Hepatocyte (in vitro differentiated cells): ENCODE data around the gene SPECC1. TPM values are rescaled to one million over a fixed set of nuclear protein-coding genes. Genes with fewer than 3 reads are reported as not detected.
"Not testable (repeated sequence)": the region's sequence is repeated elsewhere in the genome, so short reads cannot be mapped to it uniquely, and the experiment has no call there.

Experiments used
- DNase-seq: peaks from one replicate; pipeline ENCODE4 v3.0.0-alpha.2; 2016; ENCODE audit warnings: low spot score
- H2AFZ ChIP-seq: fragments of 200-600 bp; sonication (generic); 2 replicates; pipeline ENCODE4 v1.6.0; 2016; ENCODE audit warnings: antibody characterized with exemption, mild to moderate bottlenecking
- H3K27ac ChIP-seq: fragments of 200-600 bp; sonication (generic); 2 replicates; pipeline ENCODE4 v1.5.1; 2016; ENCODE audit warnings: mild to moderate bottlenecking
- H3K27me3 ChIP-seq: fragments of 200-600 bp; sonication (generic); 2 replicates; pipeline ENCODE4 v1.6.1; 2016
- H3K36me3 ChIP-seq: fragments of 200-600 bp; sonication (generic); replicated peaks from 2 replicates; pipeline ENCODE4 v1.5.1; 2016; ENCODE audit warnings: low read depth; ENCODE audit not compliant: insufficient read depth
- H3K4me1 ChIP-seq: fragments of 200-600 bp; sonication (generic); 2 replicates; pipeline ENCODE4 v1.5.1; 2016; ENCODE audit warnings: mild to moderate bottlenecking, moderate library complexity; ENCODE audit not compliant: insufficient read depth
- H3K4me2 ChIP-seq: fragments of 200-600 bp; sonication (generic); 2 replicates; pipeline ENCODE4 v1.6.0; 2016
- H3K4me3 ChIP-seq: fragments of 200-600 bp; sonication (generic); 2 replicates; pipeline ENCODE4 v1.5.1; 2016; ENCODE audit warnings: mild to moderate bottlenecking
- H3K79me2 ChIP-seq: fragments of 200-600 bp; sonication (generic); 2 replicates; pipeline ENCODE4 v1.6.0; 2017; ENCODE audit warnings: mild to moderate bottlenecking
- H3K9me2 ChIP-seq: fragments of 200-600 bp; sonication (generic); replicated peaks from 2 replicates; pipeline ENCODE4 v1.6.0; 2017; ENCODE audit warnings: mild to moderate bottlenecking; ENCODE audit not compliant: insufficient read depth
- H3K9me3 ChIP-seq: fragments of 200-600 bp; sonication (generic); 2 replicates; pipeline ENCODE4 v1.5.1; 2016; ENCODE audit warnings: low read depth, mild to moderate bottlenecking
- H4K20me1 ChIP-seq: fragments of 200-600 bp; sonication (generic); 2 replicates; pipeline ENCODE4 v1.6.0; 2016; ENCODE audit warnings: mild to moderate bottlenecking; ENCODE audit not compliant: insufficient read depth, poor library complexity, severe bottlenecking
- EZH2 ChIP-seq: fragments of 200-600 bp; sonication (generic); IDR thresholded peaks from 2 replicates; pipeline ENCODE4 v1.6.1; 2016; ENCODE audit warnings: antibody characterized with exemption, mild to moderate bottlenecking, borderline replicate concordance
- EZH2phosphoT487 ChIP-seq: fragments of 200-600 bp; sonication (generic); IDR thresholded peaks from one replicate; pipeline ENCODE4 v1.6.1; 2018; ENCODE audit warnings: antibody characterized with exemption, mild to moderate bottlenecking, low read depth, moderate library complexity; ENCODE audit not compliant: unreplicated experiment, severe bottlenecking
- WGBS: methylation state at CpG from one replicate; pipeline ENCODE4 v1.1.6; 2016; ENCODE audit warnings: low lambda C conversion rate; ENCODE audit errors: missing lambda C conversion rate; 5-methylcytosine and 5-hydroxymethylcytosine counted together
- polyA plus RNA-seq: library from polyadenylated mRNA; unstranded; fragments of >200 nt; fragmentation: Nextera tagmentation; extraction: Ambion mirVana; gene quantifications from 2 replicates; pipeline ENCODE4 v1.2.1, GENCODE V29; 2016
- total RNA-seq: library from RNA; depleted of rRNA; stranded (reverse); fragments of >200 nt; gene quantifications from 2 replicates; pipeline ENCODE4 v1.2.3, GENCODE V29; 2014
- TF ChIP-seq, protein P1 (sequence below): fragments of 200-600 bp; sonication (generic); IDR thresholded peaks from 2 replicates; pipeline ENCODE4 v1.5.1; 2016; ENCODE audit warnings: antibody characterized with exemption, mild to moderate bottlenecking; ENCODE audit not compliant: poor library complexity

Gene SPECC1
- total and polyA plus RNA-seq, 2 experiments from 2014 or later = 20.4 to 57.5 TPM

DNA sequence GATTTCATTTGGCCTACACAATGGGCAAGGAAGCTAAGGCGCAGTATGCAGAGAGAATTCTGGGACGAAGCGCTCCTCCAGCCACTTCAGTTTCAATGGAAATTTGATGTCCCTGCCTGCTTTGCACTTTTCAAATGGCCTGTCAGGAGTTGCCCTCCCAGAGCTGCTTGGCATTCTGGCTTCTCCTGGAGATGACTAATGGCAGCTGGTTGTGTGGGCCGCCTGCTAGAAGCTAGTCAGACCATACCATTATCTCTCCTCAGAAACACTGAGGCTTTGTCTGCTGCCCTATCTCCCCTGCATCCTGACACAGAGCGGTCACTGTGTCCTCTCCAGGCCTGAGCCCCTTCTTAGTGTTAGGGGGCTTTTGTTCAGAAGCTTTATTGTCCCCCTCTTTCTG lies 180.1 kb downstream of the SPECC1 start:
- no peak overlapping the region for H3K4me3 ChIP-seq
- H3K79me2 ChIP-seq = peaks cover 42% of the 10 kb centered on the region
- H3K36me3 ChIP-seq = no peaks in the 10 kb centered on the region
- H2AFZ ChIP-seq = no peak overlapping the region
- no peaks in the 10 kb centered on the region for H4K20me1 ChIP-seq
- no peaks in the 10 kb centered on the region for H3K27me3 ChIP-seq
- peak overlapping the region; percentile 38 for H3K27ac ChIP-seq
- no peaks in the 10 kb centered on the region for H3K9me2 ChIP-seq
- 89% methylated on average over 5 of the region's 5 CpGs for WGBS
- H3K4me1 ChIP-seq = peaks cover 21% of the 10 kb centered on the region
- DNase-seq = peak; percentile 28
- TF ChIP-seq, protein P1, sequence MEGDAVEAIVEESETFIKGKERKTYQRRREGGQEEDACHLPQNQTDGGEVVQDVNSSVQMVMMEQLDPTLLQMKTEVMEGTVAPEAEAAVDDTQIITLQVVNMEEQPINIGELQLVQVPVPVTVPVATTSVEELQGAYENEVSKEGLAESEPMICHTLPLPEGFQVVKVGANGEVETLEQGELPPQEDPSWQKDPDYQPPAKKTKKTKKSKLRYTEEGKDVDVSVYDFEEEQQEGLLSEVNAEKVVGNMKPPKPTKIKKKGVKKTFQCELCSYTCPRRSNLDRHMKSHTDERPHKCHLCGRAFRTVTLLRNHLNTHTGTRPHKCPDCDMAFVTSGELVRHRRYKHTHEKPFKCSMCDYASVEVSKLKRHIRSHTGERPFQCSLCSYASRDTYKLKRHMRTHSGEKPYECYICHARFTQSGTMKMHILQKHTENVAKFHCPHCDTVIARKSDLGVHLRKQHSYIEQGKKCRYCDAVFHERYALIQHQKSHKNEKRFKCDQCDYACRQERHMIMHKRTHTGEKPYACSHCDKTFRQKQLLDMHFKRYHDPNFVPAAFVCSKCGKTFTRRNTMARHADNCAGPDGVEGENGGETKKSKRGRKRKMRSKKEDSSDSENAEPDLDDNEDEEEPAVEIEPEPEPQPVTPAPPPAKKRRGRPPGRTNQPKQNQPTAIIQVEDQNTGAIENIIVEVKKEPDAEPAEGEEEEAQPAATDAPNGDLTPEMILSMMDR = no peak
- no peak for TF ChIP-seq EZH2phosphoT487
- no peak for TF ChIP-seq EZH2
- no peaks in the 10 kb centered on the region for H3K9me3 ChIP-seq
- peak overlapping the region; percentile 48 for H3K4me2 ChIP-seq

DNA sequence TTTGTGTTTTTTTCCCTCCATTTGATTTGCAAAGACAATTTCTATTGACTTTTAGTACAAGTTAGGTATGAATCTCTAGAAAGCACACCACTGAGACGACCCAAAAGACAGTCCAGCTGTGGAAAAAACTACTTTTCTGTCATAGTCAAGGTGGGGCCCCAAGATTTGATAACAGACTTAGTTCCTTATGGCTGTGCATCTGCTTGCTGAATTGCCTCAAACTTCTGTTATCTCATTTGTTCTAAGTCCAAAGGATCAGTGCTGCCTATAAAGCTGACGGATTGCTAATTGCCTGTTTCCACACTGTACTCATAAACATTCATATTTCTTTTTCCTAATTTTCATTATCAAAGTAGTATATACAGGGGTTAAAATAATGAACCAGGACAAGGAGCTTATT lies 180.8 kb downstream of the SPECC1 start:
- Histone ChIP-seq H3K4me1 (peaks cover 21% of the 10 kb centered on the region), H4K20me1 (no peaks in the 10 kb centered on the region), H3K27ac (peak overlapping the region; percentile 38), H3K9me3 (no peaks in the 10 kb centered on the region), H3K4me3 (no peak overlapping the region), H3K36me3 (no peaks in the 10 kb centered on the region), H2AFZ (no peak overlapping the region), H3K79me2 (peaks cover 35% of the 10 kb centered on the region), H3K27me3 (no peaks in the 10 kb centered on the region), H3K9me2 (no peaks in the 10 kb centered on the region), H3K4me2 (peak overlapping the region; percentile 48)
- no peak for TF ChIP-seq EZH2
- TF ChIP-seq, protein P1 = no peak
- peak; percentile 32 for DNase-seq
- 27% methylated on average over 2 of the region's 2 CpGs for WGBS

DNA sequence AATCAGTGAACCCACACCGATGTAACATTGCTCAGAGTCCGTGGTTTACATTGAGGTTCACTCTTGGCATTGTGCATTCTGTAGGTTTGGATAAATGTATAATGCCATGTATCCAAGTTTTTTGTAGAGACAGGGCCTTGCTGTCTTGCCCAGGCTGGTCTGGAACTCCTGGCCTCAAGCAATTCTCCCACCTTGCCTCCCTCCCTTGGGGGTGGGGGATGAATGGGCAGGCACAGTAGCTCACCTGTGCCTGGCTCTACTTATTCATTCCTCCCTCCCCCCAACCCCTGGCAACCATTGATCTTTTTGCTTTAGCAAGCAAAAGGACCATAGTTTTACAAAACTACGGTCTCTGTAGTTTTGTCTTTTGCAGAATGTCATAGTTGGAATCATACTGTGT lies 181.4 kb downstream of the SPECC1 start:
- 68% methylated on average over 3 of the region's 3 CpGs for WGBS
- Histone ChIP-seq H3K4me2 (peak overlapping the region; percentile 48), H3K9me2 (no peaks in the 10 kb centered on the region), H3K4me1 (peaks cover 21% of the 10 kb centered on the region), H3K9me3 (no peaks in the 10 kb centered on the region), H3K27me3 (no peaks in the 10 kb centered on the region), H3K4me3 (no peak overlapping the region), H3K79me2 (peaks cover 39% of the 10 kb centered on the region), H3K36me3 (no peaks in the 10 kb centered on the region), H4K20me1 (no peaks in the 10 kb centered on the region), H2AFZ (no peak overlapping the region), H3K27ac (peak overlapping the region; percentile 38)
- DNase-seq = no peak
- TF ChIP-seq EZH2 = no peak
- no peak for TF ChIP-seq EZH2phosphoT487

DNA sequence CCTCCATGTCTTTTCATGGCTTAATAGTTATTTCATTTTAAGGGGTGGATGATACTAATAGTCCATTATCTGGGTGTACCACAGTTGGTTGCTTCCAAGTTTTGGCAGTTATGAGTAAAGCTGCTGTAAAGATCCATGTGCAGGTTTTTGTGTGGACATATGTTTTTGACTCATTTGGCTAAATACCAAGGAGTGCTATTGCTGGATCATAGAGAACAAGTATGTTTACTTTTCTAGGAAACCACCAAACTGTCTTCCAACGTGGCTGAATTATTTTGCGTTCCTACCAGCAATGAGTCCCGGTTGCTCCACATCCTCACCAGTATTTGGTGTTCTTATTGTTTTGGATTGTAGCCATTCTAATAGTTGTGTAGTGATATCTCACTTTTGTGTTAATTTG lies 181.9 kb downstream of the SPECC1 start:
- TF ChIP-seq EZH2phosphoT487 = no peak
- TF ChIP-seq EZH2 = no peak
- TF ChIP-seq, protein P1 = no peak
- no peak overlapping the region for H3K4me3 ChIP-seq
- peak overlapping the region; percentile 48 for H3K4me2 ChIP-seq
- no peaks in the 10 kb centered on the region for H3K27me3 ChIP-seq
- DNase-seq = no peak
- WGBS = 55% methylated on average over 3 of the region's 3 CpGs
- peak overlapping the region; percentile 38 for H3K27ac ChIP-seq
- H4K20me1 ChIP-seq = no peaks in the 10 kb centered on the region
- H2AFZ ChIP-seq = no peak overlapping the region
- no peaks in the 10 kb centered on the region for H3K9me2 ChIP-seq
- H3K36me3 ChIP-seq = no peaks in the 10 kb centered on the region
- H3K9me3 ChIP-seq = no peaks in the 10 kb centered on the region
- peaks cover 21% of the 10 kb centered on the region for H3K4me1 ChIP-seq
- H3K79me2 ChIP-seq = peaks cover 40% of the 10 kb centered on the region

GRCh38 chr17:20196286-20196685 lies 187.1 kb downstream of the SPECC1 start:
- H3K4me3 ChIP-seq, H4K20me1 ChIP-seq, H3K27ac ChIP-seq, H3K9me3 ChIP-seq, H3K9me2 ChIP-seq, DNase-seq, H3K27me3 ChIP-seq, H2AFZ ChIP-seq, H3K36me3 ChIP-seq, H3K4me1 ChIP-seq, H3K4me2 ChIP-seq: not testable (repeated sequence)
- 89% methylated on average over 3 of the region's 3 CpGs for WGBS
- peaks cover 31% of the 10 kb centered on the region for H3K79me2 ChIP-seq
